A204.1 (cell line): ENCODE data around the gene MTMR10.

Source experiments
- FAIRE-seq: peaks from 2 replicates; lab custom pipeline; 2012; peaks lifted over from hg19 to GRCh38; lab: Jason Lieb, UNC

MTMR10 gene

GRCh38 chr15:30956216-30957124 lies 35.0 kb downstream of the MTMR10 start:
- FAIRE-seq = no peak

GRCh38 chr15:30954674-30955073 lies 36.8 kb downstream of the MTMR10 start:
- FAIRE-seq = no peak

DNA sequence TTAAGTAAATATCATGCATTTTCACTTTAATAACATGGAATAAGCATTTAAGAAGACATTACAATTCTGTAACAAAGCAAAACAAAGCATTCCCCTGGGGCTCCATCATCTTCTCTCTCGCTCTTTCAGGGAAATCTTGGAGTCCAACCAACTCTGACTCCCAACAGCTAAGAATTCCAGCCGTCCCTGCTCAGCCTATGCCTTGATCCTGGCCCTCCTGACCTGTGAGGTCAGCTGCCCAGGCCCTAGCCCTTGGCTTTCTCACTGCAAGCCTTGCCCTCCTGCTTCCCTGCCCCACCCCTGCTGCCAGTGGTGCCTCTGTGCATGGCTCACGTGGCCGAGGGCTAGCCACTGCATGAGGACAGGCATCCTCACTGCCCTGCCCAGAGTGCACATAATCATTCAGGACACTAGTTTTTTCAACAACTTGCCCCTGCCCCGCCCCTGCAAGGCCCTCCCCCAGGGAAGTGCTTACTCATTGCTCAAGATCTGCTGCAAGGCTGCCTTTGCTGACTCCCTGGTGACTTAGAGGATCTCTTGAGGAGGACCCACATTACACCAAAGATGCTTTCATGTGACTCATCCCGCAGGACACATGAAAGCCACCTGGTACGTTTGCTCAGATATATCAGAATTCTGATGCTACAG lies 37.6 kb downstream of the MTMR10 start:
- FAIRE-seq = no peak

DNA sequence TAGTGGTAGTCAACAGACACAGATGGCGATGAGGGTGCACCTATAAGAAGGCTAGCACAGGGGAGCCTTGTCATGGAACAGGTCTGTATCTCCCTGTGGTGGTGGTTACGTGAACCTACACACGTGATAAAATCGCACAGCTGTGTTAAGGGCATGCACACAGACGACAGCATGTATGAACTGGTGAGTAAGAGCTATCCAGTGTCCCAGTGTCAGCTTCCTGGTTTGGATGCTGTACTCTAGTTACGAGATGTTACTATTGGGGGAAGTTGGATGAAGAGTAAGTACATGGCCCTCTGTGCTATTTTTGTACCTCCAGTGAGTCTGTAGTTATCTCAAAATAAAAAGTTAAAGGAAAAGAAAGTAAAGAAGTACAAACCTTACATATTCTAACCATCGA lies 38.2 kb downstream of the MTMR10 start:
- no peak for FAIRE-seq

- FAIRE-seq = no peak
These were observed 47.6 kb downstream of the MTMR10 start for GRCh38 chr15:30943654-30944335.

DNA sequence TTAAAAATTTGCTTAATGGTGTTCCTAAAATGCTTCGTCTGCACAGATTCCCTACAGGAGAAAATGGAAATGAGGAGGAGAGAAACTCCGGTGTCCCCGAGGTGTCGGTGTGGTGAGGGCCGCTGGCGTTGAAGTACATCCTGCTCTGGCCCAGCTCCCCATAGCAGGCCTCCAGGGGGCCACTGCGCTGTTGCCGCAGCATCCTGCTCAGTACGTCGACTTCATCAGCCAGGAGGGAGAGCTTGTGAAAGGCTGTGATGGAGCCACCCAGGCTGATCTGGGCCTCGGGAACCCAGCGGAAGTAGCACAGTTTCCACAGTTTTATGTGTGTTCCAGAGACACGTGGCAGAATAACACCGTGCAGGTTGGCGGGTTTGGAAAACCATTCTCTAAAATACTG lies 49.9 kb downstream of the MTMR10 start:
- no peak for FAIRE-seq

DNA sequence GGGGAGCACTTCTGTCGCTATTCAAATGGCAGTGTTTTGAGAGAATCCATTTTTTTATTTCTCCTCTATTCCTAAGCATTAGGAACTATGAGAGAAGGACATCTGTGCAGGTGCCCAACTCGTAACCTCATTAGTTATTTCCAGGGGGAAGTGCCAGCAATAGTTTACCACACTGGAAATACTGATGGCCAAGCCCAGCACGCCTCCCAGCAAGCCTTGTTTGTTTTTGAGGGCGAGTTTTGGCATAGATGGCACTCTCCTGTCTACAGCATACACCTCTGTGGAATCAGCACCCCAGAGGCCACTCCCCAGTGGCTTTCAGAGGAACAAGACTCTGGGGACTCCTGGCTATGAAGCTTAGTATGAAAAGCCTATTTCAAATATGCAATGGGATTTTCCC lies 51.1 kb downstream of the MTMR10 start:
- FAIRE-seq = no peak

- FAIRE-seq = no peak
These were observed 52.3 kb downstream of the MTMR10 start for GRCh38 chr15:30939161-30939560.

DNA sequence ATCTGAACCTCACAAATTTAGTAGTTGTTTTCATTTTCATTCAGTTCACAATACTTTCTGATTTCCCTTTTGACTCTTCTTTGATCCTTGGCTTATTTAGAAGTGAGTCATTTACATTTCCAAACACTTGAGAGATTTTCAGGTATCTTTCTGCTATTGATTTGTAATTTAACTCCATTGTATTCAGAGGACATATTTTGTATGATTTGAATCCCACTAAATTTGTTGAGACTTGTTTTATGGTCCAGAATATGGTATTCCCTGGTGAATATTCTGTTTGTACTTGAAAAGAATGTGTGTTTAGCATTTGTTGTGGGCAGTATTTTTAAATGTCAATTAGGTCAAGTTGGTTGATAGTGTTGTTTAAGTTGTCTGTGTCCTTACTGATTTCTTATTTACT lies 58.1 kb downstream of the MTMR10 start:
- no peak for FAIRE-seq

- no peak for FAIRE-seq
These were observed 61.0 kb downstream of the MTMR10 start for GRCh38 chr15:30930422-30930821.

- FAIRE-seq = no peak
These were observed 61.4 kb downstream of the MTMR10 start for GRCh38 chr15:30929982-30930381.

GRCh38 chr15:30929064-30929669 lies 62.3 kb downstream of the MTMR10 start:
- peak; percentile 99 for FAIRE-seq

DNA sequence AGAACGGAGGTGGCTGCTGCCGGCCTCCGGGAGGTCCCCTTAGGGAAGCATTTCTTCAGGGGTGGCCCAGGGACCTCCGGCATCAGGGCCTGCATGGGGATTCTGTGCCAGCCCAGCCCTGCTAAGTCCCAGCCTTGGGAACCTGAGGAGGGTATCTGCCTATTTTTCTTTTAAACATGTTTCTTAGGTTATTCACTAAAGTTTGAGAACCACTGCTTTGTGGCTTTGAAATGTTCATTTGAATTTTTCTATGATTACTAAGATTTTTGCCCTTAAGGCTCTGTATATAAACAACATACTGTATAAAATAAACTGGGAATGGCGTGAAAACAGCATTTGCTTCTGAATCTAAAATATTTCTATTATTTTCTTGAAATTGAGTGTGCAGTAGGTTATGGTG lies 63.4 kb downstream of the MTMR10 start:
- FAIRE-seq = no peak

- no peak for FAIRE-seq
These were observed 64.2 kb downstream of the MTMR10 start for GRCh38 chr15:30927148-30927761.

DNA sequence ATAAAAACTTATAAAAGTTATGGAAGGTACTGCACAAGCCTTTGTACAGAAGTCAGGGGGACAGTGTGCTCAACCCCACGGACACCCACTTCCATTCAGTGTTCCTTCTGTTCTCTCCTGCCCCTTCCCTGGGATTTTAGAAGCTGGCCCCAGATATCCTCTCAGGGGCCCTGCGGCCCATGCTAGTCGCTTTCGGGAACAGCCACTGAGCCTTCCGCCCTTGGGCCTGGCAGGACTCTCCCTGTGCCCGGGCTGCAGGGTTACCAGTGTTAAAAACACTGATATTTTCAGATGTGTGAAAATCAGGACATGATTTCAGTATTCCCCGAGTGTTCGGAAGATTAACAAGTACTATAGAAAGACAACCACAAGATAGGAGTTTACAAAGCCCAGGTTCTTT lies 65.3 kb downstream of the MTMR10 start:
- FAIRE-seq = no peak

- no peak for FAIRE-seq
These were observed 65.7 kb downstream of the MTMR10 start for GRCh38 chr15:30925686-30926085.

DNA sequence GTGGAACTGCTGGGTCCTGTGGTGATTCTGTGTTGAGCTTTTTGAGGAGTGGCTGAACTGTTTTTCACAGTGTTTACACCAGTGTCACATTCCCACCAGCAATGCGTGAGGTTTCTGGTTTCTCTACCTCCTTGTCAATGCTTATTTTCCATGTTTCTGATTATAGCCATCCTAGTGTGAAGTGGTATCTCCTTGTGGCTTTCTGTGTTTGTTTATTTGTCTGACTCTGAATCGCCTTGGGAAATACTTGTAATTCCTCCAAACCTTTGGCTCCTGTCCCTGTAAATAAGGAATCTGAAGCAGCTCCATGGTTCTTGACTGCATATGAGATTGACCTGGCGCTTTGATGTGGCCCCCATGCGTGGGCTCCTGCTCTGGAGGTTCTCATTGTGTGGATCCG lies 67.1 kb downstream of the MTMR10 start:
- FAIRE-seq = no peak

DNA sequence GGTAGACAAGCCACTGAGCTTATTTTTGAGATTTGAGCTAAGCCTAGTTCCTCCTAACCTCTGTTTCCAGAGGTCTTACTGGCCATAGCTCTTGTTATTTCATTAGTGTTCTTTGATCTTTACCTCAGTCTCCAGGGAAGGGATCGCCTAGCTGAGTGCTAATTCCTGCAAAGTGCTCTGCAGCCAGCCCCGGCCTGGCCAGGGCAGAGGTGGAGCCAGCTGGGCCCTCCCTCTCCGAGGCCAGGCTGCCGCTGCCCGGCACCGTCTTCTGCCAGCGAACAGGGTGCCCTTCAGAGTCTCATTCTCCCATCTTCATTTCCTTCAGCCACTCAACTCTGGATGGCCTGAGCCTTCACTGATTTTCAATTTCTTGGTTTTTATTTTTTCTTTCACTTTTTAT lies 68.0 kb downstream of the MTMR10 start:
- FAIRE-seq = no peak

GRCh38 chr15:30922480-30923311 lies 68.7 kb downstream of the MTMR10 start:
- peak; percentile 95 for FAIRE-seq

- no peak for FAIRE-seq
These were observed 69.5 kb downstream of the MTMR10 start for GRCh38 chr15:30921781-30922479.

- FAIRE-seq = no peak
These were observed 70.3 kb downstream of the MTMR10 start for GRCh38 chr15:30921106-30921505.
